Measurements from ENCODE around the gene ERG.

Gene ERG

DNA sequence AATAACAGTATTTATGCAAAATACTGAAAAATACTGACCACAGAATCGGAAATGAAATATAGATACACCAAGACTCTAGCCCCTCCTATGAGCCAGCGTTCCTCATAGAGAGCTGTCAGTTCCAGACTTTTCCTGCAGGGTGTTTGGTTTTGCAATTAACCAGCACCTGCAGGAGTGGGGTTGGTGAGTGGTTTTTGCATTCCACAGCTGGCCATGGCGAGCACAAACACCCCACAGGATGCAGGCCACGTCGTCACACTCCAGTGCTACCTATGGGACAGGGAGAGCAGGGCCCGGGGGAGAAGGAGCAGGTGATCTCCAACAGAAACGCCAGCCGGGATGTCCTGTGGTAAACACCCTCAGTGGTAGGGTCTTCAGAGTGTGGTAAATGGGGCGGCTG, 94.1 kb downstream of the ERG start:
- H3K79me2 ChIP-seq (ENCODE audit: insufficient read depth, low read length): peaks cover 36% of the 10 kb centered on the region
- H3K4me2 ChIP-seq (ENCODE audit: low read depth, low read length, poor library complexity, severe bottlenecking): no peak overlapping the region
- H4K20me1 ChIP-seq (ENCODE audit: insufficient read depth, low read length, poor library complexity, severe bottlenecking): peaks cover 50% of the 10 kb centered on the region
- no peaks in the 10 kb centered on the region for H3K9me3 ChIP-seq (ENCODE audit: insufficient read depth, low read depth, low read length)
- no peak overlapping the region for H2AFZ ChIP-seq (ENCODE audit: low read length)
- peaks cover 90% of the 10 kb centered on the region for H3K36me3 ChIP-seq (ENCODE audit: insufficient read depth, low read length)
- no peak overlapping the region for H3K9ac ChIP-seq (ENCODE audit: low read depth, low read length, poor library complexity, severe bottlenecking)
- H3K27me3 ChIP-seq (ENCODE audit: insufficient read depth, low read length, poor library complexity, severe bottlenecking): no peaks in the 10 kb centered on the region
- TF ChIP-seq EZH2phosphoT487 (IDR thresholded peaks at IDR 0.05; ENCODE audit: borderline replicate concordance): no peak
- no peaks in the 10 kb centered on the region for H3K4me1 ChIP-seq (ENCODE audit: insufficient read depth, low read length, poor library complexity, severe bottlenecking)
- no peaks in the 10 kb centered on the region for H3F3A ChIP-seq (ENCODE audit: low read depth)
- no peak overlapping the region for H3K4me3 ChIP-seq (ENCODE audit: low read length, poor library complexity, severe bottlenecking)
- no peaks in the 10 kb centered on the region for H3K9me2 ChIP-seq (replicated peaks; ENCODE audit: low read depth, low read length)

DNA sequence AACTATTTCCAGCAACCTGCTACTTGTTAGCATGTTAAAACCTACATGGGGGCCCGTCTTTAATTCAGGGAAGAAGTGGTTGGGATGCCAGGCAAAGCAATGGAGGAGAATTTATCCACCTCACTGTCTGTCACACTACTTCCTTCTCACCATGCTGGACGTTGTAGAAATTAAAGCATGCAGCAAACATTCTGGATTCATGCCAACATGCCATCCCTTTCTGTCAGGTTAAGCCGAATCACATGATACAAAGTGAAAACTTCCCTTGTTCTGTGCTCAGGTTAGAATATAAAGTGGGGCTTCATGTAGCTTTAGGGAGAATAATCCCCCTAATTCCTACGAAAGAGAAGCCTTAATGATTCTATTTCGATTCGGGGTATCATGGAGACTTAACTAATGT, 95.5 kb downstream of the ERG start:
- Histone ChIP-seq H3K36me3 (ENCODE audit: insufficient read depth, low read length) (peaks cover 91% of the 10 kb centered on the region), H3K79me2 (ENCODE audit: insufficient read depth, low read length) (peaks cover 24% of the 10 kb centered on the region), H3F3A (ENCODE audit: low read depth) (no peaks in the 10 kb centered on the region), H3K4me1 (ENCODE audit: insufficient read depth, low read length, poor library complexity, severe bottlenecking) (no peaks in the 10 kb centered on the region), H3K27me3 (ENCODE audit: insufficient read depth, low read length, poor library complexity, severe bottlenecking) (no peaks in the 10 kb centered on the region), H2AFZ (ENCODE audit: low read length) (no peak overlapping the region), H3K9me2 (replicated peaks; ENCODE audit: low read depth, low read length) (no peaks in the 10 kb centered on the region), H3K9me3 (ENCODE audit: insufficient read depth, low read depth, low read length) (no peaks in the 10 kb centered on the region), H3K4me3 (ENCODE audit: low read length, poor library complexity, severe bottlenecking) (no peak overlapping the region), H4K20me1 (ENCODE audit: insufficient read depth, low read length, poor library complexity, severe bottlenecking) (peaks cover 44% of the 10 kb centered on the region), H3K4me2 (ENCODE audit: low read depth, low read length, poor library complexity, severe bottlenecking) (no peak overlapping the region), H3K9ac (ENCODE audit: low read depth, low read length, poor library complexity, severe bottlenecking) (no peak overlapping the region)
- TF ChIP-seq, protein P1, sequence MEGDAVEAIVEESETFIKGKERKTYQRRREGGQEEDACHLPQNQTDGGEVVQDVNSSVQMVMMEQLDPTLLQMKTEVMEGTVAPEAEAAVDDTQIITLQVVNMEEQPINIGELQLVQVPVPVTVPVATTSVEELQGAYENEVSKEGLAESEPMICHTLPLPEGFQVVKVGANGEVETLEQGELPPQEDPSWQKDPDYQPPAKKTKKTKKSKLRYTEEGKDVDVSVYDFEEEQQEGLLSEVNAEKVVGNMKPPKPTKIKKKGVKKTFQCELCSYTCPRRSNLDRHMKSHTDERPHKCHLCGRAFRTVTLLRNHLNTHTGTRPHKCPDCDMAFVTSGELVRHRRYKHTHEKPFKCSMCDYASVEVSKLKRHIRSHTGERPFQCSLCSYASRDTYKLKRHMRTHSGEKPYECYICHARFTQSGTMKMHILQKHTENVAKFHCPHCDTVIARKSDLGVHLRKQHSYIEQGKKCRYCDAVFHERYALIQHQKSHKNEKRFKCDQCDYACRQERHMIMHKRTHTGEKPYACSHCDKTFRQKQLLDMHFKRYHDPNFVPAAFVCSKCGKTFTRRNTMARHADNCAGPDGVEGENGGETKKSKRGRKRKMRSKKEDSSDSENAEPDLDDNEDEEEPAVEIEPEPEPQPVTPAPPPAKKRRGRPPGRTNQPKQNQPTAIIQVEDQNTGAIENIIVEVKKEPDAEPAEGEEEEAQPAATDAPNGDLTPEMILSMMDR (conservative IDR thresholded peaks at IDR 0.05; ENCODE audit: low read length): no peak
- TF ChIP-seq EZH2phosphoT487 (IDR thresholded peaks at IDR 0.05; ENCODE audit: borderline replicate concordance): no peak

DNA sequence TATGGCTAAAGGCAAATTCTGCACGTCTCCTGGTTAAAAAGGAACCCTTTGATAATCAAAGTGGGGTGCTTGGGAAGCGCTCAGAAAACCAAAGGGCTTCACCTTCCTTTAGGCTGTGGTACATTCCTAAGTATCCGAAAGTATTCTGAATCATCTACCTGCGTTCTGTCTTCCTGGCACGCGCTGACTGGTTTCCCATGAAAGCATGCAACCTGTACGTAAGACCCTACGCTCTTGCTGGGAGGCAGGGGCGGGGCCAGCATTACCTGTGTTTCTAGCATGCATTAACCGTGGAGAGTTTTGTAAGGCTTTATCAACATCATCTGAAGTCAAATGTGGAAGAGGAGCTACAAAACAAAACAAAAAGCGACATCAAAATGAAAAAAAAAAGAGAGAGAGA, 96.0 kb downstream of the ERG start:
- H4K20me1 ChIP-seq (ENCODE audit: insufficient read depth, low read length, poor library complexity, severe bottlenecking): peaks cover 44% of the 10 kb centered on the region
- no peak overlapping the region for H2AFZ ChIP-seq (ENCODE audit: low read length)
- TF ChIP-seq, protein P1 (conservative IDR thresholded peaks at IDR 0.05; ENCODE audit: low read length): no peak
- no peak for TF ChIP-seq EZH2phosphoT487 (IDR thresholded peaks at IDR 0.05; ENCODE audit: borderline replicate concordance)
- no peaks in the 10 kb centered on the region for H3F3A ChIP-seq (ENCODE audit: low read depth)
- peaks cover 94% of the 10 kb centered on the region for H3K36me3 ChIP-seq (ENCODE audit: insufficient read depth, low read length)
- no peaks in the 10 kb centered on the region for H3K4me1 ChIP-seq (ENCODE audit: insufficient read depth, low read length, poor library complexity, severe bottlenecking)
- H3K9me3 ChIP-seq (ENCODE audit: insufficient read depth, low read depth, low read length): no peaks in the 10 kb centered on the region
- H3K9ac ChIP-seq (ENCODE audit: low read depth, low read length, poor library complexity, severe bottlenecking): no peak overlapping the region
- no peak overlapping the region for H3K4me2 ChIP-seq (ENCODE audit: low read depth, low read length, poor library complexity, severe bottlenecking)
- no peak overlapping the region for H3K4me3 ChIP-seq (ENCODE audit: low read length, poor library complexity, severe bottlenecking)
- H3K9me2 ChIP-seq (replicated peaks; ENCODE audit: low read depth, low read length): no peaks in the 10 kb centered on the region
- no peaks in the 10 kb centered on the region for H3K27me3 ChIP-seq (ENCODE audit: insufficient read depth, low read length, poor library complexity, severe bottlenecking)
- H3K79me2 ChIP-seq (ENCODE audit: insufficient read depth, low read length): peaks cover 24% of the 10 kb centered on the region

DNA sequence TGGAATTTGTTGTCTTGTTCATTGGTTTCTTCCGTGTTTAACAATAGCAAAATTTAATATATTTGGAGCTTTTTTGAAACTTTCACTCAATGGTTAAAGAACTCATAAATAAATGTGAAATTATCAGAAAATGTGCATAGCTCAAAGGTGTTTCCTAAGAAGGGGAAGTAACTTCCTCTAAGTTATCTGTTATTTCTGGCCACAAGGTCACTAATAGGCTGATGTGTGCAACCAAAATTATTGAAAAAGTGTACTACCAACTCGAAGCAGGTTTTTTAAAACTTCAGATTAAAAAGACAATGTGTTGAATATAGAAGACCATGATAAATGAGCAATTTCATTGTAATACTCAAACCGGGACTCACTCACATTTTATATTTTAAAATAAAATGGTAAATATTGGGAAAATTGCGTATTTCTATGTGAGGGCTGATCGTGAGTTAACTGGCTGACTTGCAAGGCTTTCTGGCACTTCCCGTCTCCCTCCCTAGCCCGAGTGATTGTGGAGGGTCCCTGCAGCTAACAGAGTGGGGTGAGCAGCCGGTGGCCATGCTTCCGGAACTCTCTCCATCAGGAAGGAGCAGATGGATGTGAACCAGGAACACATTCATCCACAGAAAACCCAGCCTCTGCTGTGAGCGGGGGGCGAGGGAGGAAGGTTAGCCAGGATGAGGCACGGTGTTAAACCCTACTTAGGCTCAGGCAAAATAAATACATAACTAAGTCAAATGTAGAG, 96.9 kb downstream of the ERG start:
- no peak overlapping the region for H3K4me2 ChIP-seq (ENCODE audit: low read depth, low read length, poor library complexity, severe bottlenecking)
- H4K20me1 ChIP-seq (ENCODE audit: insufficient read depth, low read length, poor library complexity, severe bottlenecking): peaks cover 35% of the 10 kb centered on the region
- H3K4me3 ChIP-seq (ENCODE audit: low read length, poor library complexity, severe bottlenecking): no peak overlapping the region
- H3F3A ChIP-seq (ENCODE audit: low read depth): no peaks in the 10 kb centered on the region
- H3K4me1 ChIP-seq (ENCODE audit: insufficient read depth, low read length, poor library complexity, severe bottlenecking): no peaks in the 10 kb centered on the region
- H3K79me2 ChIP-seq (ENCODE audit: insufficient read depth, low read length): peaks cover 15% of the 10 kb centered on the region
- peaks cover 93% of the 10 kb centered on the region for H3K36me3 ChIP-seq (ENCODE audit: insufficient read depth, low read length)
- no peaks in the 10 kb centered on the region for H3K27me3 ChIP-seq (ENCODE audit: insufficient read depth, low read length, poor library complexity, severe bottlenecking)
- H3K9ac ChIP-seq (ENCODE audit: low read depth, low read length, poor library complexity, severe bottlenecking): no peak overlapping the region
- H2AFZ ChIP-seq (ENCODE audit: low read length): no peak overlapping the region
- H3K9me3 ChIP-seq (ENCODE audit: insufficient read depth, low read depth, low read length): no peaks in the 10 kb centered on the region
- no peak for TF ChIP-seq EZH2phosphoT487 (IDR thresholded peaks at IDR 0.05; ENCODE audit: borderline replicate concordance)
- TF ChIP-seq, protein P1 (conservative IDR thresholded peaks at IDR 0.05; ENCODE audit: low read length): no peak
- H3K9me2 ChIP-seq (replicated peaks; ENCODE audit: low read depth, low read length): no peaks in the 10 kb centered on the region
